H1 (cell line): ENCODE results near the gene MARK1. TPM values are rescaled to one million over a fixed set of nuclear protein-coding genes. Genes with fewer than 3 reads are reported as not detected.

Experiments
- CTCF ChIA-PET: fragments of 300-600 bp; sonication (Branson Sonifier 250); formaldehyde crosslinking; loops from one replicate; lab custom pipeline; 2021; ENCODE audit not compliant: partially characterized antibody; lab: Charles Lee
- POLR2A ChIA-PET: fragments of 300-600 bp; sonication (Branson Sonifier 250); formaldehyde crosslinking; loops from one replicate; lab custom pipeline; 2021; ENCODE audit warnings: inconsistent platforms; ENCODE audit not compliant: partially characterized antibody; lab: Charles Lee
- DNase-seq, 2 experiments: peaks; one replicate each; pipeline versions ENCODE4 v3.0.0 to v3.0.0-alpha.2; 2010 to 2022; ENCODE audit warnings: low spot score in 2 of 2, low read depth in 1 of 2, mixed read lengths in 1 of 2
- FAIRE-seq: peaks from 2 replicates; lab custom pipeline; 2011; peaks lifted over from hg19 to GRCh38; lab: Jason Lieb, UNC
- H2AFZ ChIP-seq: 2 replicates; pipeline ENCODE4 v1.8.1; 2012; ENCODE audit warnings: low read length, inconsistent platforms
- H2AK5ac ChIP-seq: 2 replicates; pipeline ENCODE4 v1.6.1; 2013; ENCODE audit warnings: low read depth, low read length
- H2BK120ac ChIP-seq: replicated peaks from 2 replicates; pipeline ENCODE3; 2013; ENCODE audit warnings: low read depth, low read length, inconsistent platforms
- H2BK12ac ChIP-seq: 2 replicates; pipeline ENCODE4 v1.6.1; 2013; ENCODE audit warnings: low read depth, low read length
- H2BK15ac ChIP-seq: 2 replicates; pipeline ENCODE4 v1.6.1; 2013; ENCODE audit warnings: low read length
- H2BK20ac ChIP-seq: 2 replicates; pipeline ENCODE4 v1.6.1; 2013; ENCODE audit warnings: low read length
- H2BK5ac ChIP-seq: 2 replicates; pipeline ENCODE4 v1.6.1; 2013; ENCODE audit warnings: low read depth, low read length
- H3K14ac ChIP-seq: 2 replicates; pipeline ENCODE4 v1.6.1; 2013; ENCODE audit warnings: inconsistent platforms; ENCODE audit not compliant: insufficient read length
- H3K18ac ChIP-seq: 2 replicates; pipeline ENCODE4 v1.6.1; 2013; ENCODE audit warnings: low read length; ENCODE audit errors: extremely low read depth
- H3K23ac ChIP-seq: 2 replicates; pipeline ENCODE4 v1.6.1; 2013; ENCODE audit warnings: inconsistent platforms; ENCODE audit not compliant: insufficient read length
- H3K23me2 ChIP-seq: 2 replicates; pipeline ENCODE4 v1.6.1; 2013; ENCODE audit warnings: low read depth, low read length
- H3K27ac ChIP-seq: 2 replicates; pipeline ENCODE4 v1.6.1; 2011; ENCODE audit warnings: low read depth, low read length, inconsistent platforms
- H3K27me3 ChIP-seq, 4 experiments: replicated peaks in 1 of 4; 1 replicate in 1 of 4; 2 replicates in 3 of 4; pipeline versions ENCODE4 v1.6.1 to v1.8.1; 2011 to 2013; ENCODE audit warnings: low read length in 3 of 4, mild to moderate bottlenecking in 3 of 4, inconsistent platforms in 2 of 4, mixed read lengths in 2 of 4, moderate library complexity in 1 of 4; ENCODE audit not compliant: control insufficient read depth in 3 of 4, insufficient read depth in 3 of 4; ENCODE audit errors: extremely low read depth in 1 of 4
- H3K36me3 ChIP-seq, 4 experiments: 2 replicates each; pipeline versions ENCODE4 v1.6.1 to v1.8.1; 2011 to 2013; ENCODE audit warnings: mild to moderate bottlenecking in 4 of 4, low read length in 3 of 4, moderate library complexity in 2 of 4, control low read depth in 1 of 4, inconsistent platforms in 1 of 4; ENCODE audit not compliant: insufficient read depth in 4 of 4, control insufficient read depth in 2 of 4
- H3K4ac ChIP-seq: replicated peaks from 2 replicates; pipeline ENCODE3; 2013; ENCODE audit warnings: low read length, low read depth, mixed read lengths, inconsistent platforms; ENCODE audit not compliant: insufficient read length
- H3K4me1 ChIP-seq, 4 experiments: replicated peaks in 1 of 4; 1 replicate in 1 of 4; 2 replicates in 3 of 4; pipeline versions ENCODE4 v1.6.1 to v1.8.1; 2011 to 2013; ENCODE audit warnings: low read length in 3 of 4, inconsistent platforms in 2 of 4, mixed read lengths in 1 of 4; ENCODE audit not compliant: insufficient read depth in 4 of 4, control insufficient read depth in 3 of 4
- H3K4me2 ChIP-seq, 2 experiments: 2 replicates each; pipeline versions ENCODE4 v1.6.1 to v1.8.1; 2011 to 2013; ENCODE audit warnings: low read depth in 2 of 2, low read length in 2 of 2, control low read depth in 1 of 2, inconsistent platforms in 1 of 2, mild to moderate bottlenecking in 1 of 2; ENCODE audit not compliant: insufficient read depth in 1 of 2
- H3K4me3 ChIP-seq, 4 experiments: fragments of 200-600, 300-600 bp in 1 of 4; sonication (generic), shearing (Covaris generic), sonication (Bioruptor Twin) in 1 of 4; 2 replicates each; pipeline versions ENCODE4 v1.5.1 to v1.8.1; 2011 to 2016; ENCODE audit warnings: low read length in 4 of 4, low read depth in 3 of 4, control low read depth in 2 of 4, inconsistent platforms in 2 of 4, mild to moderate bottlenecking in 2 of 4, mixed read lengths in 1 of 4, moderate library complexity in 1 of 4; ENCODE audit not compliant: insufficient read depth in 2 of 4; ENCODE audit errors: extremely low read depth in 1 of 4
- H3K56ac ChIP-seq: replicated peaks from 2 replicates; pipeline ENCODE3; 2013; ENCODE audit warnings: low read depth, mild to moderate bottlenecking, mixed read lengths, low read length, inconsistent platforms; ENCODE audit not compliant: insufficient read length
- H3K79me1 ChIP-seq: 2 replicates; pipeline ENCODE4 v1.6.1; 2013; ENCODE audit warnings: low read depth, low read length, control low read depth
- H3K79me2 ChIP-seq, 2 experiments: 2 replicates each; pipeline versions ENCODE4 v1.6.1 to v1.8.1; 2012 to 2013; ENCODE audit warnings: low read length in 2 of 2, mild to moderate bottlenecking in 2 of 2, inconsistent platforms in 1 of 2; ENCODE audit not compliant: insufficient read depth in 2 of 2, control insufficient read depth in 1 of 2
- H3K9ac ChIP-seq, 4 experiments: replicated peaks in 1 of 4; 1 replicate in 1 of 4; 2 replicates in 3 of 4; pipeline versions ENCODE4 v1.6.1 to v1.8.1; 2011 to 2013; ENCODE audit warnings: low read depth in 3 of 4, low read length in 3 of 4, control low read depth in 2 of 4, mild to moderate bottlenecking in 2 of 4, moderate library complexity in 2 of 4, inconsistent platforms in 1 of 4; ENCODE audit errors: extremely low read depth in 1 of 4
- H3K9me3 ChIP-seq, 2 experiments: 2 replicates each; pipeline versions ENCODE4 v1.6.1 to v1.8.1; 2012 to 2013; ENCODE audit warnings: mild to moderate bottlenecking in 2 of 2, moderate library complexity in 2 of 2, control low read depth in 1 of 2, inconsistent platforms in 1 of 2, low read depth in 1 of 2, low read length in 1 of 2, mixed read lengths in 1 of 2; ENCODE audit not compliant: insufficient read depth in 2 of 2
- H4K20me1 ChIP-seq, 2 experiments: replicated peaks in 1 of 2; 2 replicates each; pipeline versions ENCODE3 to v1.8.1; 2011 to 2013; ENCODE audit warnings: inconsistent platforms in 2 of 2, low read length in 2 of 2, mild to moderate bottlenecking in 1 of 2; ENCODE audit not compliant: insufficient read depth in 2 of 2, control insufficient read depth in 1 of 2
- H4K5ac ChIP-seq: 2 replicates; pipeline ENCODE4 v1.6.1; 2013; ENCODE audit warnings: low read length, low read depth, mixed read lengths, inconsistent platforms; ENCODE audit not compliant: insufficient read length
- H4K8ac ChIP-seq: 2 replicates; pipeline ENCODE4 v1.8.0; 2013; ENCODE audit warnings: mild to moderate bottlenecking, moderate library complexity, low read length, inconsistent platforms; ENCODE audit not compliant: insufficient read depth; ENCODE audit errors: extremely low read depth
- H4K91ac ChIP-seq: replicated peaks from 2 replicates; pipeline ENCODE3; 2013; ENCODE audit warnings: low read length, mixed read lengths, inconsistent platforms; ENCODE audit not compliant: insufficient read length
- BRCA1 ChIP-seq: IDR thresholded peaks from 2 replicates; pipeline ENCODE4 v1.6.1; 2012; ENCODE audit warnings: low read depth, low read length, improper control_type of control experiment
- CTBP2 ChIP-seq: IDR thresholded peaks from 2 replicates; pipeline ENCODE4 v1.7.0; 2011; ENCODE audit warnings: borderline replicate concordance, mild to moderate bottlenecking, moderate library complexity, mixed read lengths, low read length; ENCODE audit not compliant: insufficient read depth, insufficient read length
- HDAC6 ChIP-seq: IDR thresholded peaks from one replicate; pipeline ENCODE4 v1.7.1; 2012; ENCODE audit warnings: low read depth, mild to moderate bottlenecking, inconsistent platforms, low read length, moderate library complexity
- JUN ChIP-seq: IDR thresholded peaks from 2 replicates; pipeline ENCODE4 v1.6.1; 2011; ENCODE audit warnings: low read depth, mild to moderate bottlenecking, improper control_type of control experiment, low read length
- JUND ChIP-seq: IDR thresholded peaks from 2 replicates; pipeline ENCODE4 v1.6.1; 2011; ENCODE audit warnings: mild to moderate bottlenecking, improper control_type of control experiment, low read length
- RNF2 ChIP-seq: fragments of 200-900, 300-1000 bp; sonication (generic); IDR thresholded peaks from 2 replicates; pipeline ENCODE4 v1.7.1; 2016; ENCODE audit warnings: borderline replicate concordance, low read depth, mild to moderate bottlenecking, antibody characterized with exemption, low read length; ENCODE audit not compliant: poor library complexity, severe bottlenecking; ENCODE audit errors: missing control alignments
- SP1 ChIP-seq: IDR thresholded peaks from 2 replicates; pipeline ENCODE4 v1.6.1; 2011; ENCODE audit warnings: low read depth, low read length
- TEAD4 ChIP-seq: IDR thresholded peaks from 2 replicates; pipeline ENCODE4 v1.6.1; 2012; ENCODE audit warnings: low read depth, low read length, inconsistent platforms, mixed read lengths
- polyA plus RNA-seq, 7 experiments: library from polyadenylated mRNA; depleted of rRNA in 3 of 7; stranded (reverse) in 5 of 7; unstranded in 2 of 7; fragments of >200 nt in 5 of 7; fragments of 200-250 nt in 2 of 7; gene quantifications; 1 replicate in 5 of 7; 2 replicates in 1 of 7; 4 replicates in 1 of 7; pipeline versions ENCODE4 v1.2.1 to v1.2.3, GENCODE V29; 2011 to 2013; ENCODE audit warnings: missing spikeins in 2 of 7, mixed read lengths in 2 of 7
- total RNA-seq: library from RNA; stranded (reverse); fragmentation: NEBNext Ultra II Directional; extraction: Animal tissue kit (Norgen Biotek cat#: 25700); gene quantifications from 2 replicates; pipeline ENCODE4 v1.2.1, GENCODE V29; 2021

MARK1 gene
- total and polyA plus RNA-seq, 2 of the 8 experiments (the other 6 are each of a cell fraction or from before 2014, with no cell fraction given) = 5.5 to 20.5 TPM

DNA sequence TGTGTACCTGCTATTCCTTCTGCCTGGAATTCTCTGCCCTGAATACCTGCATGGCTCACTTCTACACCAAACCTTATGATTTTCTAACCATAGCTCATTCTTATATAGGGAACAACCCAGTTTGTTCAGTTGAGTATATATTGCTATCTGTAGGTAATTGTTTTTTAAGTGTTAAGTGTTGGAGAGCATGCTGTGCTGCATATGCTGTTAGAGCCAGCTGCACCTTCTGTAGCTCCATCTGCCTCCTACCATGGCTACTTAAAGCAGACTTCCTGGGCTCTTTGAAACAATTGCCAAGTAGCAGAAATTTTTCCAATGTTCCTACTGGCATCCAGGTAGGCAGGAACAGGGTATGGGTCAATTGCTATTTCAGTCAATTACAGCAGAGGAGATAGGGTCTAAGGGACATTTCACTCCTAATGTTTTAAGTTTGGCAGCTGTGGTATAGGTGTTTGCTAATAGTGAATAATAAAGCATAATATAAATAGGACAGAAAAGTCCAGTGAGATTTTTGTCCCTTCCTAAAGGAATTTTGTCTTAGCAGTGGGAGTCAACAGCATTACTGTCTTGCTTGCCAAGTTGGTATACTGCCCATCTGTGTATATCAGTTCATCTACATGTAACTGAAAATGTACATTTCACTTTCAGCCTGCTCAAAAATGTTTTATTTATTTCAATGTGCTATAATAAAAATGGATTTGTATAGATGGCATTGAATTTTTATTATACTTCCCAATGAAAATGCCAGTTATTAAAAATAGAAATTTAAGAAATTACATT, 128.2 kb downstream of the MARK1 start:
- no peak overlapping the region for H3K4ac ChIP-seq
- peaks cover 2 to 23% (median 12%) of the 10 kb centered on the region in 4 experiments; a peak in 4 of 8 replicates for H3K36me3 ChIP-seq
- H3K4me2 ChIP-seq = no peak overlapping the region
- ChIA-PET CTCF (interaction anchor here (1.3 to 1.7 kb wide), 2 partner anchors 24 to 375 kb away, joined by 3 to 6 read pairs; no protein-coding TSS in a partner anchor), POLR2A (no interaction called here)
- no peaks in the 10 kb centered on the region for H3K23me2 ChIP-seq
- DNase-seq (no peak), FAIRE-seq (no peak)
- H2BK15ac ChIP-seq = no peak overlapping the region
- no peak overlapping the region for H3K56ac ChIP-seq
- H3K18ac ChIP-seq = no peak overlapping the region
- no peak overlapping the region for H3K27ac ChIP-seq
- H2BK5ac ChIP-seq = no peak overlapping the region
- no peak overlapping the region for H2BK120ac ChIP-seq
- H2BK20ac ChIP-seq = no peak overlapping the region
- no peak overlapping the region for H3K9ac ChIP-seq
- no peak overlapping the region for H4K91ac ChIP-seq
- no peaks in the 10 kb centered on the region for H3K9me3 ChIP-seq
- H3K4me3 ChIP-seq = no peak overlapping the region
- no peak overlapping the region for H2AK5ac ChIP-seq
- no peak overlapping the region for H3K23ac ChIP-seq
- H4K5ac ChIP-seq = no peak overlapping the region
- H2BK12ac ChIP-seq = no peak overlapping the region
- H4K8ac ChIP-seq = no peak overlapping the region
- H3K79me1 ChIP-seq = no peaks in the 10 kb centered on the region
- no peak overlapping the region for H2AFZ ChIP-seq
- no peaks in the 10 kb centered on the region for H3K79me2 ChIP-seq
- H3K14ac ChIP-seq = no peak overlapping the region
- no peaks in the 10 kb centered on the region for H3K27me3 ChIP-seq
- H4K20me1 ChIP-seq = no peaks in the 10 kb centered on the region
- no peaks in the 10 kb centered on the region for H3K4me1 ChIP-seq
- TF ChIP-seq RNF2 (no peak), JUN (no peak), HDAC6 (no peak), BRCA1 (no peak), SP1 (no peak), TEAD4 (no peak), CTBP2 (no peak), JUND (no peak)
